Endothelial cell (in vitro differentiated cells): Measurements from ENCODE around the gene CCT5. TPM values are rescaled to one million over a fixed set of nuclear protein-coding genes. Genes with fewer than 3 reads are reported as not detected.

ENCODE experiments used
- DNase-seq: peaks from one replicate; pipeline ENCODE4 v3.0.0; 2021; ENCODE audit warnings: low spot score
- H3K27ac Mint-ChIP-seq: one replicate; pipeline ENCODE4 v1.8.0; 2021; ENCODE audit warnings: mixed read lengths, inconsistent platforms; ENCODE audit not compliant: unreplicated experiment
- H3K27me3 Mint-ChIP-seq: one replicate; pipeline ENCODE4 v1.8.0; 2021; ENCODE audit warnings: mild to moderate bottlenecking, moderate library complexity, mixed read lengths, inconsistent platforms; ENCODE audit not compliant: unreplicated experiment
- H3K36me3 Mint-ChIP-seq: one replicate; pipeline ENCODE4 v1.8.0; 2021; ENCODE audit warnings: mild to moderate bottlenecking, low read depth, mixed read lengths, inconsistent platforms; ENCODE audit not compliant: unreplicated experiment
- H3K4me1 Mint-ChIP-seq: one replicate; pipeline ENCODE4 v1.8.0; 2021; ENCODE audit warnings: mild to moderate bottlenecking, mixed read lengths, inconsistent platforms; ENCODE audit not compliant: unreplicated experiment
- H3K4me3 Mint-ChIP-seq: one replicate; pipeline ENCODE4 v1.8.0; 2021; ENCODE audit warnings: mild to moderate bottlenecking, mixed read lengths, inconsistent platforms; ENCODE audit not compliant: unreplicated experiment
- H3K9me3 Mint-ChIP-seq: one replicate; pipeline ENCODE4 v1.8.0; 2021; ENCODE audit warnings: mixed read lengths, inconsistent platforms; ENCODE audit not compliant: unreplicated experiment
- total RNA-seq: library from RNA; stranded (reverse); fragmentation: NEBNext Ultra II Directional; extraction: Animal tissue kit (Norgen Biotek cat#: 25700); gene quantifications from one replicate; pipeline ENCODE4 v1.2.1, GENCODE V29; 2021; ENCODE audit not compliant: unreplicated experiment
- TF ChIP-seq, protein P1 (sequence below): fragments of 200-600 bp; sonication (generic); IDR thresholded peaks from one replicate; pipeline ENCODE4 v1.5.0; 2021; ENCODE audit warnings: antibody characterized with exemption; ENCODE audit not compliant: unreplicated experiment

The CCT5 gene
- total RNA-seq, 1 donor from 2014 or later, result 244 TPM

- Mint-ChIP-seq H3K4me3 (no peak overlapping the region), H3K36me3 (peaks cover 12% of the 10 kb centered on the region), H3K9me3 (no peaks in the 10 kb centered on the region), H3K4me1 (peaks cover 3% of the 10 kb centered on the region), H3K27me3 (peaks cover 5% of the 10 kb centered on the region), H3K27ac (no peak overlapping the region)
- DNase-seq, result no peak
- TF ChIP-seq, protein P1, sequence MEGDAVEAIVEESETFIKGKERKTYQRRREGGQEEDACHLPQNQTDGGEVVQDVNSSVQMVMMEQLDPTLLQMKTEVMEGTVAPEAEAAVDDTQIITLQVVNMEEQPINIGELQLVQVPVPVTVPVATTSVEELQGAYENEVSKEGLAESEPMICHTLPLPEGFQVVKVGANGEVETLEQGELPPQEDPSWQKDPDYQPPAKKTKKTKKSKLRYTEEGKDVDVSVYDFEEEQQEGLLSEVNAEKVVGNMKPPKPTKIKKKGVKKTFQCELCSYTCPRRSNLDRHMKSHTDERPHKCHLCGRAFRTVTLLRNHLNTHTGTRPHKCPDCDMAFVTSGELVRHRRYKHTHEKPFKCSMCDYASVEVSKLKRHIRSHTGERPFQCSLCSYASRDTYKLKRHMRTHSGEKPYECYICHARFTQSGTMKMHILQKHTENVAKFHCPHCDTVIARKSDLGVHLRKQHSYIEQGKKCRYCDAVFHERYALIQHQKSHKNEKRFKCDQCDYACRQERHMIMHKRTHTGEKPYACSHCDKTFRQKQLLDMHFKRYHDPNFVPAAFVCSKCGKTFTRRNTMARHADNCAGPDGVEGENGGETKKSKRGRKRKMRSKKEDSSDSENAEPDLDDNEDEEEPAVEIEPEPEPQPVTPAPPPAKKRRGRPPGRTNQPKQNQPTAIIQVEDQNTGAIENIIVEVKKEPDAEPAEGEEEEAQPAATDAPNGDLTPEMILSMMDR, result no peak
Observed at GRCh38 chr5:10300246-10300645, 50.2 kb downstream of the CCT5 start.

DNA sequence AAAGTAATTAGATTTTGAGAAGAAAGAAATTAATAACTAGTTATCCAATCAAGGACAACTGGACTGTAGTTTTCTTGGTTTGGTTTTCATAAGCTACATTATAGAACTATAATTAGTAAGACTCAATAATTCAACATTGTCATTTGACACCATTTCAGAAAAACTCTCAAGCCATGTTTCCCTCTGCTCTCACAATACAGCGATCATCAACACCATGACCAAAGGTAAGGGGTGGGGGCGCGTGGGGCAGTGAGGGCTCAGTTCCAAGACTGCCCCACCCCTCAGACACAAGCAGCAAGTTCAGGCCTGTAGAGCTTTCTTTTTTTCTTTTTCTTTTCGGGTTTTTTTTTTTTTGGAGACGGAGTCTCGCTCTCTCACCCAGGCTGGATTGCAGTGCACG is 51.2 kb downstream of the CCT5 start:
- Mint-ChIP-seq H3K4me1 (peaks cover 6% of the 10 kb centered on the region), H3K27me3 (peaks cover 10% of the 10 kb centered on the region), H3K9me3 (no peaks in the 10 kb centered on the region), H3K36me3 (peaks cover 12% of the 10 kb centered on the region), H3K4me3 (no peak overlapping the region), H3K27ac (no peak overlapping the region)
- TF ChIP-seq, protein P1, result no peak
- DNase-seq, result no peak

- TF ChIP-seq, protein P1, result no peak
Observed at GRCh38 chr5:10301842-10302610, 51.9 kb downstream of the CCT5 start.

GRCh38 chr5:10303201-10303600 is 53.1 kb downstream of the CCT5 start:
- H3K9me3 Mint-ChIP-seq, result no peaks in the 10 kb centered on the region
- H3K4me1 Mint-ChIP-seq, result peaks cover 14% of the 10 kb centered on the region
- H3K4me3 Mint-ChIP-seq, result no peak overlapping the region
- H3K27me3 Mint-ChIP-seq, result peaks cover 10% of the 10 kb centered on the region
- TF ChIP-seq, protein P1, result no peak
- peaks cover 12% of the 10 kb centered on the region for H3K36me3 Mint-ChIP-seq
- no peak for DNase-seq
- H3K27ac Mint-ChIP-seq, result no peak overlapping the region

More at GRCh38 chr5:10301842-10302610, 51.9 kb downstream of the CCT5 start:
- Mint-ChIP-seq H3K27me3 (peaks cover 10% of the 10 kb centered on the region), H3K4me3 (no peak overlapping the region), H3K27ac (no peak overlapping the region), H3K9me3 (no peaks in the 10 kb centered on the region), H3K4me1 (peaks cover 11% of the 10 kb centered on the region), H3K36me3 (peaks cover 12% of the 10 kb centered on the region)
- DNase-seq, result no peak

DNA sequence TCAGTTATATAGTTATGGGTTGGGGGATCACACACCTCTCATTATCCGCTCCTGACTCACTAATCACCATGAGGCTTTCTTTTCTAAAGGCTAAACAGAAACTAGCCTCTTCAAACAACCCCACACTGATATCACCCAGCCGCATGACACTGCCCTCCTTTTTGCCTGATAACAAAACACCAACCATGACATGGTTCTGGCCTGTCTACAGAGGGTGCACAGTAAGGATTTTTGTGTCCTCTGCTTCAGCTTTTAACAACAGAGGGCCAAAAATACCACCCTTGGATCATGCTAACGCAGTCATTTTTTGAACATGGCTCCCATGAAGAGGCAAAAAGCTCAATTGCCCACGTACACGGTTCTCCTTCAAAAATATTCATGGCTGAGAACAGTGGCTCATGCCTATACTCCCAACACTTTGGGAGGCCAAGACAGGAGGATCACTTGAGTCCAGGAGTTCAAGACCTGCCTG is 53.7 kb downstream of the CCT5 start:
- Mint-ChIP-seq H3K36me3 (peaks cover 12% of the 10 kb centered on the region), H3K4me3 (no peak overlapping the region), H3K27ac (no peak overlapping the region), H3K9me3 (no peaks in the 10 kb centered on the region), H3K4me1 (peaks cover 14% of the 10 kb centered on the region), H3K27me3 (peaks cover 10% of the 10 kb centered on the region)
- no peak for DNase-seq
- TF ChIP-seq, protein P1, result no peak
